ENCODE measurements around the gene ARHGAP26. TPM values are rescaled to one million over a fixed set of nuclear protein-coding genes. Genes with fewer than 3 reads are reported as not detected.

Gene ARHGAP26
- polyA plus RNA-seq, 1 donor (not counting 4 experiments of a cell fraction or from before 2014, with no cell fraction given): 3.9 TPM

GRCh38 chr5:142756576-142756975, 13.6 kb upstream of the ARHGAP26 start:
- Histone ChIP-seq H3K9me3 (ENCODE audit: control insufficient read depth, low read depth, low read length) (no peaks in the 10 kb centered on the region), H3K9me1 (ENCODE audit: control insufficient read depth, extremely low read depth, insufficient read depth, low read length) (no peaks in the 10 kb centered on the region), H3K36me3 (ENCODE audit: control insufficient read depth in 2 of 2, extremely low read depth in 1 of 2, insufficient read depth in 2 of 2, low read length in 2 of 2) (no peaks in the 10 kb centered on the region), H3K27me3 (ENCODE audit: control insufficient read depth, extremely low read depth, insufficient read depth, low read length) (no peaks in the 10 kb centered on the region), H2AFZ (ENCODE audit: control insufficient read depth, low read length) (no peak overlapping the region), H4K20me1 (ENCODE audit: control insufficient read depth, extremely low read depth, insufficient read depth, low read length) (no peaks in the 10 kb centered on the region), H3K4me1 (ENCODE audit: control insufficient read depth, extremely low read depth, insufficient read depth, low read length) (peaks cover 6% of the 10 kb centered on the region), H3K9ac (ENCODE audit: control insufficient read depth, extremely low read depth, insufficient read depth, low read length) (no peak overlapping the region), H3K27ac (ENCODE audit: control insufficient read depth, insufficient read depth, low read length) (no peak overlapping the region), H3K79me2 (ENCODE audit: control insufficient read depth, insufficient read depth, low read length) (no peaks in the 10 kb centered on the region), H3K4me2 (ENCODE audit: control insufficient read depth, extremely low read depth, insufficient read depth, low read depth, low read length) (no peak overlapping the region), H3K4me3 (ENCODE audit: control insufficient read depth in 2 of 3, extremely low read depth in 1 of 3, insufficient read depth in 2 of 3, low read depth in 1 of 3, low read length in 3 of 3) (no peak overlapping the region)
- TF ChIP-seq CTCF (optimal IDR thresholded peaks at IDR 0.05 in 1 of 3, IDR thresholded peaks at IDR 0.05 in 1 of 3, conservative IDR thresholded peaks at IDR 0.05 in 1 of 3; ENCODE audit: extremely low read depth in 1 of 3, insufficient read depth in 2 of 3, low read length in 3 of 3) (no peak), EZH2 (IDR thresholded peaks at IDR 0.05; ENCODE audit: low read length) (no peak)
- dilution Hi-C loops (cut with MboI; ENCODE audit: extremely low pct_ligation_motif_present, low sequenced_read_pairs): no loop called here
- DNase-seq (ENCODE audit: low read depth, low spot score) (no peak), FAIRE-seq (no peak)

- no peak for DNase-seq (ENCODE audit: low read depth, low spot score)
- Histone ChIP-seq H3K36me3 (ENCODE audit: control insufficient read depth in 2 of 2, extremely low read depth in 1 of 2, insufficient read depth in 2 of 2, low read length in 2 of 2) (no peaks in the 10 kb centered on the region), H3K4me3 (ENCODE audit: control insufficient read depth in 2 of 3, extremely low read depth in 1 of 3, insufficient read depth in 2 of 3, low read depth in 1 of 3, low read length in 3 of 3) (no peak overlapping the region), H3K4me1 (ENCODE audit: control insufficient read depth, extremely low read depth, insufficient read depth, low read length) (peaks cover 6% of the 10 kb centered on the region), H3K27me3 (ENCODE audit: control insufficient read depth, extremely low read depth, insufficient read depth, low read length) (no peaks in the 10 kb centered on the region), H3K79me2 (ENCODE audit: control insufficient read depth, insufficient read depth, low read length) (no peaks in the 10 kb centered on the region), H3K9ac (ENCODE audit: control insufficient read depth, extremely low read depth, insufficient read depth, low read length) (no peak overlapping the region), H3K4me2 (ENCODE audit: control insufficient read depth, extremely low read depth, insufficient read depth, low read depth, low read length) (no peak overlapping the region), H3K9me3 (ENCODE audit: control insufficient read depth, low read depth, low read length) (no peaks in the 10 kb centered on the region), H4K20me1 (ENCODE audit: control insufficient read depth, extremely low read depth, insufficient read depth, low read length) (no peaks in the 10 kb centered on the region), H3K27ac (ENCODE audit: control insufficient read depth, insufficient read depth, low read length) (no peak overlapping the region), H3K9me1 (ENCODE audit: control insufficient read depth, extremely low read depth, insufficient read depth, low read length) (no peaks in the 10 kb centered on the region), H2AFZ (ENCODE audit: control insufficient read depth, low read length) (no peak overlapping the region)
- TF ChIP-seq EZH2 (IDR thresholded peaks at IDR 0.05; ENCODE audit: low read length) (no peak), CTCF (optimal IDR thresholded peaks at IDR 0.05 in 1 of 3, IDR thresholded peaks at IDR 0.05 in 1 of 3, conservative IDR thresholded peaks at IDR 0.05 in 1 of 3; ENCODE audit: extremely low read depth in 1 of 3, insufficient read depth in 2 of 3, low read length in 3 of 3) (no peak)
- FAIRE-seq: no peak
- dilution Hi-C loops (cut with MboI; ENCODE audit: extremely low pct_ligation_motif_present, low sequenced_read_pairs): no loop called here
Observed at GRCh38 chr5:142757564-142757963, 12.6 kb upstream of the ARHGAP26 start.

All from keratinocyte (primary cell).